HCT116 (cell line): ENCODE data around the gene ATM. TPM values are rescaled to one million over a fixed set of nuclear protein-coding genes. Genes with fewer than 3 reads are reported as not detected.

ENCODE experiments used
- ATAC-seq: fragments of 200-7000 bp; cut with Tn5 transposase; 2 replicates; pipeline ENCODE4 v1.9.1; 2020; ENCODE audit warnings: mild to moderate bottlenecking, moderate library complexity
- BruUV-seq: library from RNA; stranded (reverse); fragments of 400-500 nt; replicated peaks from 2 replicates; lab custom pipeline; 2021; lab: Mats Ljungman, UMichigan
- CTCF ChIA-PET: fragments of 300-600 bp; sonication (Branson Sonifier 250); formaldehyde crosslinking; loops from one replicate; lab custom pipeline; 2021; ENCODE audit warnings: antibody characterized with exemption; lab: Charles Lee
- POLR2A ChIA-PET: fragments of 300-600, 350-600 bp; sonication (Branson Sonifier 250); formaldehyde crosslinking; loops from one replicate; lab custom pipeline; 2021; ENCODE audit warnings: antibody characterized with exemption; lab: Charles Lee
- RAD21 ChIA-PET, 2 experiments: fragments of 300-600 bp; sonication (Branson Sonifier 250); formaldehyde crosslinking; loops; one replicate each; lab custom pipeline; 2023; ENCODE audit warnings: low total read pairs in 2 of 2; ENCODE audit not compliant: uncharacterized antibody in 2 of 2, unreplicated experiment in 2 of 2, low non-redundant PET in 1 of 2; lab: Charles Lee
- DNase-seq: peaks from one replicate; pipeline ENCODE4 v3.0.0-alpha.2; 2010; ENCODE audit warnings: low read depth, low spot score
- H2AFZ ChIP-seq: fragments of 200-600 bp; shearing (Covaris generic), sonication (generic); 2 replicates; pipeline ENCODE4 v1.6.1; 2017; ENCODE audit warnings: low read depth, mixed run types, mixed read lengths, antibody characterized with exemption, low read length; ENCODE audit not compliant: poor library complexity, severe bottlenecking
- H3K27ac ChIP-seq: 2 replicates; pipeline ENCODE4 v1.5.1; 2012; ENCODE audit warnings: low read depth, low read length
- H3K27me3 ChIP-seq: fragments of 200-600 bp; sonication (generic); 2 replicates; pipeline ENCODE4 v1.6.1; 2016; ENCODE audit warnings: mixed run types, low read length, mixed read lengths; ENCODE audit not compliant: insufficient read depth
- H3K36me3 ChIP-seq, 2 experiments: fragments of 200-500 bp in 1 of 2; fragments of 200-600 bp in 1 of 2; sonication (Bioruptor generic) in 1 of 2; sonication (generic) in 1 of 2; 2 replicates each; pipeline versions ENCODE4 v1.5.1 to v1.6.1; 2014 to 2016; ENCODE audit warnings: low read length in 2 of 2, inconsistent platforms in 1 of 2, mixed read lengths in 1 of 2, mixed run types in 1 of 2; ENCODE audit not compliant: insufficient read depth in 2 of 2, control insufficient read depth in 1 of 2
- H3K4me1 ChIP-seq, 2 experiments: fragments of 200-600 bp in 1 of 2; sonication (generic) in 1 of 2; 2 replicates each; pipeline versions ENCODE4 v1.5.1 to v1.6.1; 2012 to 2017; ENCODE audit warnings: low read length in 2 of 2, inconsistent platforms in 1 of 2, mild to moderate bottlenecking in 1 of 2, mixed read lengths in 1 of 2, mixed run types in 1 of 2, moderate library complexity in 1 of 2; ENCODE audit not compliant: insufficient read depth in 2 of 2, control insufficient read depth in 1 of 2
- H3K4me2 ChIP-seq: fragments of 200-600 bp; sonication (generic); 2 replicates; pipeline ENCODE4 v1.6.1; 2017; ENCODE audit warnings: mixed run types, low read length, mixed read lengths
- H3K4me3 ChIP-seq, 2 experiments: fragments of 200-600 bp in 1 of 2; sonication (generic) in 1 of 2; replicated peaks in 1 of 2; 2 replicates each; pipeline ENCODE4 v1.5.1; 2011 to 2016; ENCODE audit warnings: low read length in 2 of 2, control low read depth in 1 of 2, low read depth in 1 of 2, mild to moderate bottlenecking in 1 of 2, mixed read lengths in 1 of 2, mixed run types in 1 of 2
- H3K79me2 ChIP-seq: fragments of 200-600 bp; sonication (generic); 2 replicates; pipeline ENCODE4 v1.6.1; 2017; ENCODE audit warnings: mild to moderate bottlenecking, mixed run types, low read length, moderate library complexity, mixed read lengths; ENCODE audit not compliant: insufficient read depth
- H3K9ac ChIP-seq: fragments of 200-600 bp; sonication (generic); 2 replicates; pipeline ENCODE4 v1.6.1; 2016; ENCODE audit warnings: low read length, mixed read lengths
- H3K9me2 ChIP-seq: fragments of 200-600 bp; sonication (generic), shearing (Covaris generic); 2 replicates; pipeline ENCODE4 v1.6.1; 2017; ENCODE audit warnings: mixed run types, mild to moderate bottlenecking, moderate library complexity; ENCODE audit not compliant: insufficient read depth
- H3K9me3 ChIP-seq, 2 experiments: fragments of 200-500 bp in 1 of 2; fragments of 200-600 bp in 1 of 2; sonication (Bioruptor generic) in 1 of 2; sonication (generic) in 1 of 2; 2 replicates each; pipeline ENCODE4 v1.6.1; 2014 to 2017; ENCODE audit warnings: low read length in 2 of 2, mixed read lengths in 2 of 2, inconsistent platforms in 1 of 2, low read depth in 1 of 2, mild to moderate bottlenecking in 1 of 2, mixed run types in 1 of 2, moderate library complexity in 1 of 2; ENCODE audit not compliant: control insufficient read depth in 1 of 2, insufficient read depth in 1 of 2
- H4K20me1 ChIP-seq: fragments of 200-600 bp; sonication (generic), shearing (Covaris generic); 2 replicates; pipeline ENCODE4 v1.6.1; 2017; ENCODE audit warnings: mixed run types, mild to moderate bottlenecking, moderate library complexity; ENCODE audit not compliant: insufficient read depth
- ATF3 ChIP-seq: IDR thresholded peaks from 2 replicates; pipeline ENCODE4 v1.6.1; 2012
- MAX ChIP-seq: IDR thresholded peaks from 2 replicates; pipeline ENCODE4 v1.6.1; 2012
- RAD21 ChIP-seq: IDR thresholded peaks from 2 replicates; pipeline ENCODE4 v1.6.1; 2012; ENCODE audit warnings: low read depth, mild to moderate bottlenecking
- REST ChIP-seq: IDR thresholded peaks from 2 replicates; pipeline ENCODE4 v1.6.1; 2012; ENCODE audit warnings: low read depth
- SIN3A ChIP-seq: IDR thresholded peaks from 2 replicates; pipeline ENCODE4 v1.6.1; 2012; ENCODE audit warnings: low read depth
- TCF7L2 ChIP-seq: IDR thresholded peaks from 2 replicates; pipeline ENCODE4 v1.7.0; 2011; ENCODE audit warnings: borderline replicate concordance, inconsistent platforms; ENCODE audit not compliant: insufficient read depth, insufficient read length; ENCODE audit errors: extremely low read depth
- YY1 ChIP-seq: IDR thresholded peaks from 2 replicates; pipeline ENCODE4 v1.6.1; 2011; ENCODE audit warnings: low read length, low read depth, moderate library complexity, mild to moderate bottlenecking; ENCODE audit not compliant: insufficient replicate concordance; ENCODE audit errors: extremely low read depth
- ZFX ChIP-seq: fragments of 450-650 bp; IDR thresholded peaks from 2 replicates; pipeline ENCODE4 v1.6.1; 2017
- intact Hi-C: fragments of 100-400 bp; cut with micrococcal nuclease; formaldehyde crosslinking; loops from 2 replicates; pipeline ENCODE4 v1.10.0; 2022
- total RNA-seq: library from RNA; stranded (reverse); gene quantifications from one replicate; pipeline ENCODE4 v1.2.1, GENCODE V29; 2021; ENCODE audit not compliant: unreplicated experiment

Gene ATM
- total RNA-seq, 1 experiment from 2014 or later = 32.2 TPM

GRCh38 chr11:108341654-108342053 is 118.8 kb downstream of the ATM start:
- no peak overlapping the region for H3K27ac ChIP-seq
- H3K79me2 ChIP-seq = no peaks in the 10 kb centered on the region
- no peak for TF ChIP-seq REST
- TF ChIP-seq RAD21 = no peak
- TF ChIP-seq ATF3 = no peak
- TF ChIP-seq MAX = no peak
- no peak for TF ChIP-seq ZFX
- ChIA-PET CTCF (no interaction called here), RAD21 (no interaction called here), POLR2A (no interaction called here)
- H3K27me3 ChIP-seq = no peaks in the 10 kb centered on the region
- H3K9me2 ChIP-seq = no peaks in the 10 kb centered on the region
- no peak overlapping the region for H3K4me3 ChIP-seq
- no peaks in the 10 kb centered on the region for H4K20me1 ChIP-seq
- intact Hi-C loops = loop anchor here (5.0 kb wide), 1 partner anchor 306 kb away; no protein-coding TSS in a partner anchor
- peaks cover 9 to 10% of the 10 kb centered on the region in 2 experiments for H3K4me1 ChIP-seq
- H3K9me3 ChIP-seq = no peaks in the 10 kb centered on the region
- peaks cover 4 to 5% of the 10 kb centered on the region in 2 experiments; a peak in 2 of 4 replicates for H3K36me3 ChIP-seq
- no peak for DNase-seq
- BruUV-seq = no TSS peak
- ATAC-seq = no peak
- H2AFZ ChIP-seq = no peak overlapping the region
- H3K4me2 ChIP-seq = no peak overlapping the region
- no peak overlapping the region for H3K9ac ChIP-seq

GRCh38 chr11:108343714-108344113 is 120.8 kb downstream of the ATM start:
- Histone ChIP-seq H3K79me2 (no peaks in the 10 kb centered on the region), H3K9ac (no peak overlapping the region), H3K9me2 (no peaks in the 10 kb centered on the region), H3K27ac (no peak overlapping the region), H4K20me1 (no peaks in the 10 kb centered on the region), H3K27me3 (no peaks in the 10 kb centered on the region), H3K9me3 (no peaks in the 10 kb centered on the region), H2AFZ (no peak overlapping the region), H3K4me2 (no peak overlapping the region), H3K4me3 (no peak overlapping the region), H3K4me1 (peaks cover 9 to 10% of the 10 kb centered on the region in 2 experiments), H3K36me3 (peaks cover 0 to 4% of the 10 kb centered on the region in 2 experiments; a peak in 1 of 4 replicates)
- TF ChIP-seq SIN3A (no peak), TCF7L2 (no peak), YY1 (no peak)
- ATAC-seq (no peak), DNase-seq (no peak)
- ChIA-PET POLR2A (no interaction called here), RAD21 (no interaction called here), CTCF (no interaction called here)
- BruUV-seq = no TSS peak
- intact Hi-C loops = loop anchor here (5.0 kb wide), 1 partner anchor 304 kb away; no protein-coding TSS in a partner anchor
